CD1c-positive myeloid dendritic cell (primary cell): Measurements from ENCODE around the gene MEF2D.

ENCODE experiments used
- DNase-seq: peaks from one replicate; pipeline ENCODE4 v3.0.0-alpha.2; 2016; ENCODE audit errors: extremely low spot score

MEF2D gene

DNA sequence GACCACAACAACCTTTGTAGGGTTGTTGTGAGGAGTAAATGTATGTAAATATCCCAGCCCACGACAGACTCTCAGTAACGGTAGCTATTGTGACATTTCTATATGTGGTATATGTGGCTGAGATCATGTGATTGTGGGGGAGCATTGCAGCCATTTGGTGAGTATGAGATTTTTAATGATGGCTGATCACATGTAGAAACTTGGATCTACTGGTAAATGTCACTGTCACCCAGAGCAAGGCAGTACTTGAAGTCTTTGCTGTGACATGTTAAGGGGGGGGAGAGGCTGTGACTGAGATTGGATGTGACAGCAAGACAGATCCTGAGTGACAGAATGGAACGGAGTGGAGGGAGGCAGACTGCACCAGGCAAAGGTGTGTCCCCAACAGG, 23.9 kb upstream of the MEF2D start:
- peak; percentile 69 for DNase-seq

GRCh38 chr1:156523801-156524480, 23.4 kb upstream of the MEF2D start:
- DNase-seq: no peak

GRCh38 chr1:156522443-156522970, 21.9 kb upstream of the MEF2D start:
- no peak for DNase-seq

- no peak for DNase-seq
Observed at GRCh38 chr1:156517748-156518147, 17.2 kb upstream of the MEF2D start.

- DNase-seq: no peak
Observed at GRCh38 chr1:156516821-156517220, 16.2 kb upstream of the MEF2D start.

GRCh38 chr1:156515956-156516355, 15.4 kb upstream of the MEF2D start:
- DNase-seq: peak; percentile 56

GRCh38 chr1:156513185-156513584, 12.6 kb upstream of the MEF2D start:
- DNase-seq: no peak

DNA sequence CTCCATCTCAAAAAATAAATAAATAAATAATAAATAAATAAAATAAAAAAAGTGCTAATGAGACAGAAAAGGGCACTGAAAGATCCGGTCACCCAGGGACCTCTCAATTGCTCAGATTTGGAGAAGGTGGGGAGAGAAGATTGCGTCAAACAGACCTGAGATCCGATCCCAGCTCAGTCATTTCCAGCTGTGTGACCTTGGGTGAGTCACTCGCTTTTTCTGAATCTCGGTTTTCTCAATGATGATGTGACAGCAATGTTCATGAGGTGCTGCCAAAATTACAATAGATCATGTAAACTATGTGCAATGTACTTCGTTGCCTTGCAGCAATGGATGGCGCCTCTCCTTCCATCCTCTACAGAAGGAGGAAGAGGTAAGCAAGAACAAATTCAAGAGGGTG, 11.1 kb upstream of the MEF2D start:
- DNase-seq: peak; percentile 53

GRCh38 chr1:156510709-156511108, 10.1 kb upstream of the MEF2D start:
- no peak for DNase-seq

- no peak for DNase-seq
Observed at GRCh38 chr1:156509424-156510034, 9.0 kb upstream of the MEF2D start.

DNA sequence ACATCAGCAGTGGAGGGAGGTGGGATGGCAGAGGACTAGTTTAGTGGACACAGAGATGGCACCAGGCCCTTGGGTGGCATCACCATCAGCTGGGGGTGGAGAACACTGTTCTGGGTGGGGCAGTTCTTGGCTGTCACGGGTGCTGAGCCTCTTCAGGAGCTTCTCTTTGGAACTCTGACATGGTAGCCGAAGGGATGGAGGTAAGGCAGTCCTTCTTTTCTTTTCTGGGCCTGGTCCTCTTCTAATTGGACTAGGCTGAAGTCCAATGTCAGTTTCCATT, 8.3 kb upstream of the MEF2D start:
- DNase-seq: no peak

DNA sequence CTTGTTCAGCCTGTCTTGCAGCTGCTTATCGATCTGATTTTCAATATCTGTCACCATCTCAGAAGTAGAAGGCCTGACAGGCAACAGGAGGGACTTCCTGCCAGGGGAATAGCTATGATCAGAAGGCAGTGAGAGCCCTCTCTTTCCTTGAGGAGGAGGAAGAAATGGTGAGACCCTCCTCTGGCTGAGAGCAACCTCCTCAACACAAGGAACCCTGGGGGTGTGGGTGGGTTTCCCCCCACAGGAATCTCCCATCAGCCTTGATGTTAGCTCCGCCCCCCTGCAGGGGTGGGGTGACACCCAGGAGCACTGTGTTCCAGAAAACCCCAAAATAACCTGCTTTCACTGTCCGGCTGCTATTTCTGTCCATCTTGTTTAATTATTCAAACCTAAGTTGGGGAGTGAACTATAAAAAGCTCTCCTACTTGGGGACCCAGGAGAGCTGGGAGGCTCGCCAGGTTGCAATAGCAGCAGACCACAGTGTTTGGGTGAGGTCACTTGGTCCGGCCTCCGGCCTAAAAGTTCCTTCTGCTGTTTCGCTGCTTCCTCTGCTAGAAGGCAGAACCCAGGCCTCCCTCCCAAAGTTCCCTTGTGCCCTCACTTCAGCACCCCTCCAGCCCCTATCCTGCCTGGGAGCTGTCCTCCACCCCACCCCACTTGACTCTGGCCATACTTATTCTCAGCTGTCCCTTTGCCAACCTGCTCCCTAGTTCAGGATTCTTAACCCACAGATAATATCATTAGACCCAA, 7.8 kb upstream of the MEF2D start:
- DNase-seq: peak; percentile 56

DNA sequence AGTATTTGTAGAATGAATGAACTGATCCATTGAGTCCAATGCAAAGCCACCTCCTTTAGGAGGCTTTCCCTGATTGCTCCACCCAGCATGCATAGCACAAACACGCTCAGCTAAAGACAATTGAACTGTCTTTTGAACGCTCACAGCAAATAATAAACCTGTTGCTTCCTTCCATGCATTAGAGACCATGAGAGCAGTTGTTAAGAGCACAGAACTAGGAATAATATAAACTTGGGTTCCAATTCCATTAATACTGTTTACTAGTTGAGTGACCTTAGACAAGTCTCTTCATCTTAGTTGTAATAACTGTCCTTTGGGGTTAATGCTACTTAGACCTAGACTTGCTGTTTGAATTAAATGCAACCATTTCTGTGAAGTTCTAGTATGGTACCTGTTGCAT, 5.9 kb upstream of the MEF2D start:
- no peak for DNase-seq

DNA sequence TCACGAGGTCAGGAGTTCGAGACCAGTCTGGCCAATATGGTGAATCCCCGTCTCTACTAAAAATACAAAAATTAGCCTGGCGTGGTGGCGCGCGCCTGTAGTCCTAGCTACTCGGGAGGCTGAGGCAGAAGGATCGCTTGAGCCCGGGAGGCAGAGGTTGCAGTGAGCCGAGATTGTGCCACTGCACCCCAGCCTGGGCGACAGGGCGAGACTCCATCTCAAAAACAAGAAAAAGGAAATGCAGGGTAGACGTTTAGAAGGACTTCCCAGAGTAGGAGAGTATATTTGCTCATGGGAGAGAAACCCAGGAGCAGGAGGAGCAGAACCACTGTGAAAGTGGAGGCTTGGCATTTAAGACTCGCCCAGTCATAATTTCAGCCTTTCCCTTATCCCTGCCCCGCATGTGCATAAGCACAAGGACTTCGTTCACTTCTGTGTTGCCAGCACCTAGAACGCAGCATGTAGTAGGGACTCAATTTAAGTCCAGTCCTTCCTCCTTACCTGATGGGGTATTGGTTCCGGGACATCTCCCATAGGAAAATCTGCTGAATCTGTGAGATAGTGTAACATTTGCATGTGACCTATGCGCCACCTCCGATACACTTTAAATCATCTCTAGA, 5.2 kb upstream of the MEF2D start:
- DNase-seq: no peak

DNA sequence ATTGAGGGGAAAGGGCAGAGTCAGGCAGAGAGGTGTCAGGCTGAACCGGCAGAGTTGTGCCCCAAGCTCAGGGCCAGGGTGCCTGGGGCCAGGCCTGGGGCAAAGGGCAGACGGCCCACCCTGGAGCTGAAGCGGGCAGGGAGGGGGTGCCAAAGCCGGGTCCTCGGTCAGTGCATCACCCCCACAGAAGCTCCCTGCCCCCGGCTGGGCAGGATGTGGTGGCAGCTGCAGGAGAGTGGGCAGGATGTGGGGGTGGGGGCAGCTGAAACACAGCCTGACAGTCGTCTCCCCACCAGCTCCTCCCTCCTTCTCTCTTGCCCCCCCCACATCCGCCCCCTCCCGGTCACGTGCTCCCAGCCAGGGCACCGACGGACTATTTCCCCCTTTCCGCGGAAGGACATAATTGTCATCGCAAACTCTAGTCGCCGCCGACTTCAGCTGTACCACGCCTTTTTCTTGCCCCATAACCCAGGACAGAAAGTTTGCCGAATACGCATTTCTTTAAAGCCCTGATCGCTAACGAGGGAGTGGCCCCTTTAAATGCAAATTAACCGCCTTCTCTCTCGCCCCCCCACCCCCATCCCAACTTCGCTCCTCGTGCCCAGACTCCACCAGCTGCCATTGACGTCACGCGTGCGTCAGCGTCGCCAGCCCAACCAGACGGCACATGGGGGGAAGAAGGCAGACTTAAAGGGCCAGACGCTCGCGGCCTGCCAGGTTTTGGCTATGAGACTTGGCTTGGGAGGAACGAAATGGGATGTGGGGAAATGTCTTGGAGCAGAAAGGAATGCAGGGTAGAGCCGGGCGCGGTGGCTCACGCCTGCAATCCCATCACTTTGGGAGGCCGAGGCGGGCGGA, 4.5 kb upstream of the MEF2D start:
- peak; percentile 98 for DNase-seq

DNA sequence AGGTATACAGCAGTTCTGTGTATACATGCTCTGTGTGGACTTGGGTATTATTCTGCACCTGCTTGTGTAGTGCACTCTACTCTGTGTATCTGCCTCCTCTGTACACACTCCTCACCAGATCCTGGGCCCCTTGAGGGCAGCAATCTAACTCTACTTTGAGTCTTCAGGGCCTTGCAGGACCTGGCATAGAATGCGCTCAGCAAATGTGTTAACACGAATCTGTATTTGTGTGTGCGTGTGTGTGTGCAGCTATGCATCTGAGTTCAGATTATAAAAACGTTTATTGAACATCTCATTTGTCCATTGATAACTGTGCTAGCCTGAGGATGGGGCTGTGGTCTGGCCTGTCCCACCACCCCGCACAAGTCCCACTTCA, 3.9 kb upstream of the MEF2D start:
- DNase-seq: peak; percentile 16

DNA sequence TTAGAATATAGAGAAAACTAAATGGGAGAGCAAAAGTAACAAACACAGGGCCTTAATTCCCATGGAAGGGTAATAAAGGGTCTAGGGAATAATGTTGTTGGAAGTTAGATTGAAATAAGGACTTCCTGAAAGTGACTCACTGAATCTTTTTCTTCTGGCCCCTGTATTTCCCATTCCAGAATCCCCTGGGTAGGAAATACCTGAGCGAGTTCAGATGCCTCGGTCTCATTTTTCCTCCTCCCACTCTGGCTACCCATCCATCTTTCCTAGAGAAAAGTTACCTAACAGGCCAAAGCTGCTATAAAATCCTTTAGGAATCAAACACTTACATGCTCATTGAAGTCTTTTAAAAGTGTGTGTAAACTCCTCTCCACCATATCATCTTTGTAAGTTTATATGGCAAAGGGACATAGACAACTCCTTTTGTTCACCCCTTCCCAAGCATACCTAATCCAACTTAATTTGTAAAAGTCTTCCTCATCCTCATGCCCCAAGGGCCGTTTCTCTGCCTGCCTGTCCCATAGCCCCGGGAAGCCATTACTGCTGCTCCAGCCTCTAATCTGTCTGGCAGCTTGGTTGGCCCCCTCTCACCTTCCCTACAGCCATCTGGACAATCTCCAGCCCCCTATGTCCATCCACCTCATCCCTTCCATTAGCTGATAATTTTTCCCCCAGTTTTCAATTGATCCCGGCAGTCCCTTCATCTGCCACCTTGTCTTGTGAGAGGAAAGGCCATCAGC, 3.3 kb upstream of the MEF2D start:
- no peak for DNase-seq

DNA sequence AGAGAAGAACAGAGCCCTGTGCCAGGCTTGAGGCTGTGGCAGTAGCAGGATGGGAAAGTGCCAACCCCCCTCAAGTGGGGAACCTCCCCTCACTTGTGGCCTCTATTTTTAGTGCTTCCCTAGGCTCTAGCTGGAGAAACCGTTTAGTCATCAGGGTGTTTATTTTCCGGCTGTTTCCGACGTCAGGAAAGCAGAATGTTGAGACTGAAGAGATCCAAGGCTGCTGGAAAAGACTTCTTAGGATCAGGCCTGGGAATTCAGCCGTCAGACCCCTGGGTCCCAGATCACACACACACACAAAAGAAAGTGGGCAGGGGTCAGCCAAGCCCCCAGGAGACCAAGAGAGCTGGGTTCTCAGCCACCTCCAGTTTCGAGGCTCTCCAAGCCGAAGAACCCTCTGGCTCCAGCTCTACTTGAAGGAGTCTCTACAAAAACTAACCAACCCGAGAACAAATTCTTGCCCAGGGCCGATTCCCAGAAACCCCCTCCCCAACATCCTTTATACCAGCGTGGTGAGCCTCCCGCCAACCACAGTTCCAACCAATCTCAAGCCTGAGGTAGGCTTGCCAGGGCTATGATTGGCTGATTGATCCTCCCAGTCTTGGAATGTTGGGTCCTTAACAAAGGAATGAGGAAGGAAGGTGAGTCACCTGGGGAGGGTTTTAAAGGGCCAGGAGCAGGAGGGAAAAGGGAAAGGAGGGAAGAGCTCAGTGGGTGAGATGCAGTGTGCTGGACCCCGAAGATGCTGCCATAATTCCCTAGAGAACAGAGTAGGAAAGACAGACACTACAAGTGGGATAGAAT, 2.5 kb upstream of the MEF2D start:
- peak; percentile 74 for DNase-seq

- no peak for DNase-seq
Observed at GRCh38 chr1:156502391-156502893, 1.9 kb upstream of the MEF2D start.
